HEK293T (cell line): ENCODE data around the gene TMBIM4.

ENCODE experiments used
- CTCF ChIA-PET: fragments of 350-600 bp; formaldehyde crosslinking; extraction: SDS; loops from one replicate; lab custom pipeline; 2021; ENCODE audit warnings: antibody characterized with exemption, inconsistent platforms; lab: Yijun Ruan, JAX
- POLR2A ChIA-PET: fragments of 350-600 bp; formaldehyde crosslinking; extraction: SDS; loops from one replicate; lab custom pipeline; 2020; ENCODE audit warnings: antibody characterized with exemption, inconsistent platforms; lab: Yijun Ruan, JAX
- DNase-seq: peaks from one replicate; pipeline ENCODE4 v3.0.0; 2012; ENCODE audit warnings: mixed read lengths; ENCODE audit errors: extremely low spot score
- ARNT ChIP-seq: fragments of 450-650 bp; IDR thresholded peaks from 2 replicates; pipeline ENCODE4 v1.6.1; 2017; ENCODE audit warnings: mild to moderate bottlenecking
- BHLHE40 ChIP-seq: fragments of 450-650 bp; IDR thresholded peaks from 2 replicates; pipeline ENCODE4 v1.6.1; 2016; ENCODE audit warnings: mild to moderate bottlenecking, moderate library complexity, borderline replicate concordance
- CTBP1 ChIP-seq: fragments of 450-650 bp; IDR thresholded peaks from 2 replicates; pipeline ENCODE4 v1.6.1; 2016; ENCODE audit warnings: borderline replicate concordance
- ELF4 ChIP-seq: fragments of 450-650 bp; IDR thresholded peaks from 2 replicates; pipeline ENCODE4 v1.6.1; 2017; ENCODE audit warnings: antibody characterized with exemption
- FOXK2 ChIP-seq: fragments of 450-650 bp; IDR thresholded peaks from 2 replicates; pipeline ENCODE4 v1.6.1; 2016; ENCODE audit warnings: mild to moderate bottlenecking
- HDGF ChIP-seq: fragments of 450-650 bp; IDR thresholded peaks from 2 replicates; pipeline ENCODE4 v1.6.1; 2017; ENCODE audit warnings: antibody characterized with exemption, borderline replicate concordance
- L3MBTL2 ChIP-seq: fragments of 450-650 bp; conservative IDR thresholded peaks from 2 replicates; pipeline ENCODE4 v1.6.1; 2016; ENCODE audit warnings: mild to moderate bottlenecking
- LEF1 ChIP-seq: fragments of 450-650 bp; IDR thresholded peaks from 2 replicates; pipeline ENCODE4 v1.6.1; 2017; ENCODE audit warnings: mild to moderate bottlenecking, borderline replicate concordance
- NFRKB ChIP-seq: fragments of 450-650 bp; IDR thresholded peaks from 2 replicates; pipeline ENCODE4 v1.6.1; 2016; ENCODE audit warnings: mild to moderate bottlenecking, moderate library complexity
- PKNOX1 ChIP-seq: fragments of 450-650 bp; IDR thresholded peaks from 2 replicates; pipeline ENCODE4 v1.6.1; 2016
- SP1 ChIP-seq: fragments of 450-650 bp; IDR thresholded peaks from 2 replicates; pipeline ENCODE4 v1.6.1; 2017
- SUZ12 ChIP-seq: fragments of 450-650 bp; IDR thresholded peaks from 2 replicates; pipeline ENCODE4 v1.6.1; 2016; ENCODE audit warnings: mild to moderate bottlenecking
- TARDBP ChIP-seq: fragments of 450-650 bp; IDR thresholded peaks from 2 replicates; pipeline ENCODE4 v1.6.1; 2016
- ZNF384 ChIP-seq: fragments of 450-650 bp; IDR thresholded peaks from 2 replicates; pipeline ENCODE4 v1.6.1; 2016

Gene TMBIM4

GRCh38 chr12:66092559-66093269 is 77.1 kb downstream of the TMBIM4 start:
- DNase-seq: peak; percentile 59
- TF ChIP-seq PKNOX1: peak; percentile 67
- TF ChIP-seq ZNF384: no peak
- TF ChIP-seq HDGF: no peak
- ChIA-PET CTCF (no interaction called here), POLR2A (no interaction called here)

GRCh38 chr12:66090157-66090556 is 79.6 kb downstream of the TMBIM4 start:
- TF ChIP-seq L3MBTL2: no peak
- TF ChIP-seq TARDBP: no peak
- no peak for TF ChIP-seq CTBP1
- no peak for TF ChIP-seq PKNOX1
- TF ChIP-seq BHLHE40: no peak
- ChIA-PET POLR2A (no interaction called here), CTCF (no interaction called here)
- no peak for DNase-seq

- TF ChIP-seq ZNF384 (0 out of 2 replicates have a peak, but pooled peaks have one; percentile 9), CTBP1 (no peak)
- ChIA-PET CTCF (interaction anchor here (0.6 to 1.6 kb wide), 2 partner anchors 9 to 485 kb away, joined by 4 to 5 read pairs; no protein-coding TSS in a partner anchor), POLR2A (no interaction called here)
- peak; percentile 61 for DNase-seq
These were observed 82.3 kb downstream of the TMBIM4 start for GRCh38 chr12:66087365-66087943.

GRCh38 chr12:66085998-66086397 is 83.8 kb downstream of the TMBIM4 start:
- ChIA-PET POLR2A (no interaction called here), CTCF (interaction anchor here (0.6 kb wide), 1 partner anchor 141 kb away, joined by 3 read pairs; no protein-coding TSS in a partner anchor)
- DNase-seq: no peak
- TF ChIP-seq HDGF: no peak
- TF ChIP-seq ARNT: no peak
- TF ChIP-seq NFRKB: no peak
- no peak for TF ChIP-seq CTBP1
- no peak for TF ChIP-seq FOXK2
- TF ChIP-seq TARDBP: no peak
- TF ChIP-seq LEF1: no peak
- TF ChIP-seq ELF4: no peak
- TF ChIP-seq SP1: no peak
- no peak for TF ChIP-seq SUZ12
